Glomerular endothelial cell (primary cell): Measurements from ENCODE around the gene EPHB3. TPM values are rescaled to one million over a fixed set of nuclear protein-coding genes. Genes with fewer than 3 reads are reported as not detected.

ENCODE experiments used
- DNase-seq: peaks from one replicate; pipeline ENCODE4 v3.0.0-alpha.2; 2011; ENCODE audit warnings: low read depth, low spot score; ENCODE audit errors: extremely low read depth
- total RNA-seq: library from RNA; depleted of rRNA; stranded (reverse); fragments of >200 nt; gene quantifications from 2 replicates; pipeline ENCODE4 v1.2.3, GENCODE V29; 2015

The EPHB3 gene
- total RNA-seq, 1 donor from 2014 or later, result 0.06 TPM

- no peak for DNase-seq
Measured at GRCh38 chr3:184578218-184578617, 16.6 kb downstream of the EPHB3 start.

- no peak for DNase-seq
Measured at GRCh38 chr3:184578822-184579221, 17.2 kb downstream of the EPHB3 start.

- DNase-seq, result no peak
Measured at GRCh38 chr3:184579513-184579912, 17.9 kb downstream of the EPHB3 start.

- no peak for DNase-seq
Measured at GRCh38 chr3:184580376-184580775, 18.8 kb downstream of the EPHB3 start.

GRCh38 chr3:184581331-184581855 lies 19.8 kb downstream of the EPHB3 start:
- no peak for DNase-seq

GRCh38 chr3:184582646-184583577 lies 21.3 kb downstream of the EPHB3 start:
- DNase-seq, result no peak

GRCh38 chr3:184583578-184584451 lies 22.2 kb downstream of the EPHB3 start:
- no peak for DNase-seq

GRCh38 chr3:184584464-184584891 lies 22.9 kb downstream of the EPHB3 start:
- DNase-seq, result no peak

GRCh38 chr3:184585545-184585944 lies 24.0 kb downstream of the EPHB3 start:
- DNase-seq, result no peak

- DNase-seq, result no peak
Measured at GRCh38 chr3:184586851-184587250, 25.3 kb downstream of the EPHB3 start.

GRCh38 chr3:184588776-184589175 lies 27.2 kb downstream of the EPHB3 start:
- no peak for DNase-seq

GRCh38 chr3:184590795-184591194 lies 29.2 kb downstream of the EPHB3 start:
- DNase-seq, result no peak

GRCh38 chr3:184591789-184592188 lies 30.2 kb downstream of the EPHB3 start:
- DNase-seq, result no peak

- DNase-seq, result no peak
Measured at GRCh38 chr3:184592371-184593219, 31.0 kb downstream of the EPHB3 start.

- DNase-seq, result no peak
Measured at GRCh38 chr3:184593220-184593927, 31.8 kb downstream of the EPHB3 start.

GRCh38 chr3:184593928-184594303 lies 32.3 kb downstream of the EPHB3 start:
- no peak for DNase-seq

- no peak for DNase-seq
Measured at GRCh38 chr3:184594371-184595001, 32.9 kb downstream of the EPHB3 start.

GRCh38 chr3:184595726-184596125 lies 34.1 kb downstream of the EPHB3 start:
- DNase-seq, result no peak

GRCh38 chr3:184596233-184596632 lies 34.6 kb downstream of the EPHB3 start:
- no peak for DNase-seq
